Stimulated activated CD8-positive, alpha-beta memory T cell treated with anti-CD3 and anti-CD28 coated beads, Interleukin-7, amount 100 ng/mL, for 24 hours (primary cell): ENCODE data around the gene MAN1A2.
"Not testable (repeated sequence)": the region's sequence is repeated elsewhere in the genome, so short reads cannot be mapped to it uniquely, and the experiment has no call there.

ENCODE experiments used
- DNase-seq: peaks from one replicate; pipeline ENCODE4 v3.0.0-alpha.2; 2020; ENCODE audit warnings: low read depth

The MAN1A2 gene

DNA sequence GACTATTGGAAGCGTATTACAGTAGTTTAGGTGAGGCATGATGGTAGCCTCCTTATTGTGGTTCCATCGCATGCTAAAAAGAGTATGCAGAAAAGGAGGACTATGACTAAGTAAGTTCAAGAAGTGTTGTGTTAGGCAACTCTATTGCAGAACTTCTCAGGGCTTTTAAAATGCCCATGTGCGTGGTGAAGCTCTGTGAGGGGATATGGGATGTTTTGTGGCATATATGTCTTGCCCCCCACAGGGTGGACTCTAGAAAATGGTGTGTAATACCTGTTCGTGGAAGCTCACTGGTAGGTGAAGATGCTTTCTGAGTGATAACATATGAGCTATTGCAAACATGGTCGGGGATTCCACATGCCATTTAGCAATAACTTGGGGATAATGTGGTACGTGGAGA lies 31.7 kb downstream of the MAN1A2 start:
- DNase-seq: no peak

DNA sequence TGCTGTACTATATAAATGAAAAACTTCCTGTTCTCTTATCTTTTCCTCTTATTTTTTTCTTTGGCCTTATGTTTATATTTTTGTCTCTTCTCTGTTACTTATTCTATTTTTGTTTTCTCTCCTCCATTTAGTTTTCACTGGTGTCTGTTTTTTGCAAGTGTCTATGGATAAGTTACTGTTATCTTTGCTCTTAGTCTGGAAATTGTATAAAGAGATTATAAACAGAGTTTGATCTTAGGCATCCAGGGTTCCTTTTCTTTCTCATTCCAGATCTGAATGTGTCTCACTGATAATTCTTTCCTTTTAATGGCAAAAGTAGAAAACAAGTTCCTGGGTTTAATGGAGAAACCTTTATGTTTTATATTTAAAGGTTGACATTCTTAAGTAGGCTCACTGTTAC lies 34.5 kb downstream of the MAN1A2 start:
- no peak for DNase-seq

DNA sequence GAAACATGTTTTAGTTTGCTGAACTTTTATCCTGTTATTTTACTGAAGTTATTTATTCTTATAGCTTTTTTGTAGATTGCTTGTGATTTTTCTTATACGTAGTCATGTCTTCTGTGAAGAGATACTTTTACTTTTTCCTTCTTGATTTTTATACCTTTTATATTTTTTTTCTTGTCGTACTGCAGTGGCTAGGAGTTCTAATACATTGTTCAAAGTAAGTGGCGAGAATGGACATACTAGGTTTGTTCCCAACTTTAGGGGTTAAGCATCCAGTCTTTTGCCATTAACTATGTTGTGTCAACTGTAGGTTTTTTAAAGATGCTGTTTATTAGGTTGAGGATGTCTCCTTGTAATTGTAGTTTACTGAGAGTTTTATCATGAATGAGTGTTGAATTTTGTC lies 36.3 kb downstream of the MAN1A2 start:
- DNase-seq: no peak

DNA sequence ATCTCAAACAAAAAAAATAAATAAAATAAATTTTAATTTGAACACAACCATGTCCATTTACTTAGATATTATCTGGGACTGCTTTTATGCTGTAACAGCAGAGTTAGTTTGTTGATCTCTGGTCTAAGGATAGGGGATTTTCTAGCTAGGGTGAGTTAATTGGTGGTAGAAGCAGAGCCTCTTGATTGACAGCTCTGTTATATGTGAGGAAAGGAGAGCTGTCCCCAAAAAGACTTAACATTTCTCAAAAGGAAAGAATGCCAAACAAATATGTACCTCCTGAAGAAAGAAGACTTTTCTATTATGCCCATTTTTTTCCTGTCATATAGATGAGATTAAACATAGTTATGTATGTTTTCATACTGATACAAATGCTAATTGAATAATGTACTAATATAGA lies 37.8 kb downstream of the MAN1A2 start:
- DNase-seq: no peak

DNA sequence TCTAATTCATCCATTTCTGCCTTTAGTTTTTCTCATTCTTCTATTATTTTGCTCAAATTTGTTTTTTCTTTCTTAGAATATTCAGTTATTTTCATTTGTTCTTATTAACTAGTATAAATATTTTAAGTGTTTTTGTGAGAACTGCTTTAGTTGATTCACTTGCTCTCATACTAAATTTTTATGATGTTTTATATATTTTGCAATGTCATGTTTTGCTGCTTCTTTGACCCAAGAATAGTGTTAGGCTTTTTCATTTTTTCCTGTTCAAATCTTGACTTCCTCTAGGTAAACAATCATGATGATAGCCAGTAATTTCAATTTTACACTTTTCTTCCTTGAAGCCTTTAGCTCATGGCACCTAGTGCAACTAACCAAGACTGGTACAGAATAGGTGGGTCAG lies 45.2 kb downstream of the MAN1A2 start:
- no peak for DNase-seq

DNA sequence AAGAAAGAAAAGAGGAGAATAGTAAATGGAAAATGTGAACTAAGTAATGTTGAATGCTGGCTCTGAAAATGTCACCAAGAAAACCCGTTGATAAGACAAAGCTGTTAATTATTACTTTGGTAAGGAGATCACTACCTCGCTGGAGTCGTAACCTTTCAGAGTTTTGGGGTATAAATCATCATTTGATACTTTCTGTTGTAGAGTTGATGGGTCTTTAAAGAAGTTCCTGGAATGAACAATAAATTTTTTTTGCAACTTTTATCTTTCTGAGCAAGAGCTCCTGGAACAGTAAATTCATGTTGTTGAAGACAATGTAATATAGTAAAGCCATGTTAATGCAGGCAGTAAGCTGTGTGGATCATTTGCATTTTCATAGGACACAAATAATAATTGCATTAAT lies 46.2 kb downstream of the MAN1A2 start:
- DNase-seq: no peak

DNA sequence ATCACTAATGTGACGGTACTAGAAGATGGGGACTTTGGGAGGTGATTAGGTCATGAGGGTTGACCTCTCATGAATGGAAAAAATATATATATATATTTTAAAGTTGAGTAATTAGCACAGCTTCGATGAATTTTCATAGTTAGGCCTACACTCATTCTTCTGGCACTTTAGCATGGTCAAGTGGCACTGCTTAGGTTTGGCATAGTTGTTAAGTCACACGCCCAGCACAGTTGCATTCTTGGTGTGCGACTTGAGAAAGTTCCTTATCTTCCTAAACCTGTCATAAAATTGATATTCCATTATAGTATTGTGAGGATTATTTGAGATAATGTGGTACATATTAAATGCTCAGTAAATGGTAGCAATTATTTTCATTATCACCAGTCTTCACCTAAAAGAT lies 47.7 kb downstream of the MAN1A2 start:
- no peak for DNase-seq

DNA sequence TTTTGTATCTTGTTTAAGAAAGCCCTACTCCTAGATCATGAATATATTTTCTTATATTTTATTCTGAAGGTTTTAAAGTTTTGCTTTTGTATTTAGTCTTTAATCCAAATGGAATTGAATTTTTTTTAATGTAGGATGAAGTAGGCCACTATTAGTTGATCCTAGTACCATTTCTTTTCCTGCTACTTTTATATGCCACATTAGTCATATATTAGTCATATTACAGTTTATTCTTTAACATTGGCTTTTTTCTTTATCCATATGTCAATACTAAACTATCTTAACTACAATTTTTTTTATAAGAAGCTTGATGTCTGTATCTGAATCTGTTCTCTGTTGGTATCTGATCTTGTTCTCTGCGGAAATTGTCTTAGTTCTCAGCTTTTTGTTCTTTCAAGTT lies 48.8 kb downstream of the MAN1A2 start:
- DNase-seq: no peak

DNA sequence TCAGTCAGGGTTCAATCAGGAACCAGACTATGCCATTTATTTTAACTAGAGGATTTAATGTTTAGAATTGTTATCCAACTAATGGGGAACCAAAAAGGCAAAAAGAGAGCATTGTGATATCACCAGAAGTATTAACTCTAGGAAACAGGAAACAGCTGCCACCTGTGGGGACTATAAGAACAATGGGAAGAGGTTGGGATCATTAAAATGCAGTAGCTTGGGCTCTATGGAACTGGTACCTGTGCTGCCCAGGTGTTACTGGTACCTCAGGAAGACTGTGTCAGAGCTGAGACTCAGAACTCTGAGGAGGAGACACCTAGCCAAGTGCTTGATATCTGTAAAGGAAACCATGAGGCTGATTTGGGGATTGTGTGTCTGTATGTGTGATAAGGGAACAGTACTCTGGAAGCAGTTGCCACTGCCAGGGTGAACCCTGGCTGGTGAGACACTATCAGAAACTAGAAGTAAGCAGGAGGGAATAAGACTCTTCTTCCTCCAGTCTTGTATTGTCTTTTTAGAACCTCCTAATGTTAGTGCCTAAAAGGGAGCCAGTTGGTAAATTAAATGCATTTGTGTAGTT lies 49.4 kb downstream of the MAN1A2 start:
- DNase-seq: no peak

DNA sequence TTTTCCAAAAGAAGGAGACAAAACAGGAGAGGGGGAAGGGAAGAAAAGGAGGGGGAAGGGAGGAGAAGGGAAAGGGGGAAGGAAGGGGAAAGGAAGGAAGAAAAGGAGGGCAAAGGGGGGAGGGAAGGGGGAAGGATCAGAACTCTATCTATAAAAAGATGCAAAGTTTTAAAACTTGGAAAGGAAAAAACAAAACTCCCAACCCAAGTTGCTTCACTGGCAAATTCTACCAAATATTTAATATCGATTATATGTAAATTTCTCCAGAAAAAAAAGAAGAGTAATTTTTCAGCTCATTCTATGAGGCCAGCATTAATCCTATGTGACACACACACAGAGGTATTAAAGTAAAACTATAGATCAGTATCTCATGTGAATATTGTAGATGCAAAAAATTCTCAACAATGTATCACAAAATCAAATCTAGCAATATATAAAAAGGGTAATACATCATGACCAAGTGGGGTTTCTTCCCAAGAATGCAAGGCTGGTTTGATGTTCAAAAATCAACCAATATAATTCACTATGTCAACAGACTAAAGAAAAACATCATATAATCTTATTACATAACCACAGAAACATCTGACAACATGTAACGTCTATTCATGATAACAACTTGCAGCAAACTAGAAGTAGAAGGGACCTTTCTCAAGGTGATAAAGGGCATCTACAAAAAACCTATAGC lies 57.9 kb downstream of the MAN1A2 start:
- DNase-seq: no peak

DNA sequence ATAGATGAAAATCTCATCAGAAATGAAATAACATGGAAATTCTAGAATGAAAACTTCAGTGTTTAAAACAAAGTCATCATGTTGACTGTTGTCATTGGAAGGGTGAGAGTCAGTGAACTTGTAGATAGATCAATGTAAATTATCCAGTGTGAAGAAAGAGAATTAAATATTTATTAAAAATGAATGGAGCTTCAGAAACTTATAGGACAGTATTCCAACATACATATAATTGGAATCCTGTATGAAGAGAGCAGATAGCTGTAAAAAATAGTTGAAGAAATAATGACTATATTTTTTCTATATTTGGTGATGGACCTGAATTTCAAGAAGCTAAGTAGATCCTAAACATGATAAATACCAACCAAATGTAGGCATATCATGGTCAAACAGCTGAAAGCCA lies 60.0 kb downstream of the MAN1A2 start:
- DNase-seq: no peak

DNA sequence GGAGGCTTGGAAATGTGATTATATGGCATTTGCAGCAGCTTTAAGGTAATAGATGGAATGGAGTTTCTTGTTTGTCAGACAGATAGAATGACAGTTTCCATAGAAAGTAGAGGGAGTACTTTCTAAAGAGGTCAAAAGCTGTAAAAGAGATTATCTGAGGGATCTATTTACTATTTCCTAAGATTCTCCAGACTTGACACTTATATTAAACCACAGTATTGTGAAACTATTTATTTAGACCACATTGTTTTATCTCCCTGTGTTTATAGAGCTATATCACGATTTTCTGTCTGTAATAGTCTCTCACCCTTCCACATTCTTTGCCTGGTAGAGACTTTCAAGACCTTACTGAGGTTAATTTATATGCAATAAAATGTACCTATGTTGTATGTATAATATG lies 66.7 kb downstream of the MAN1A2 start:
- DNase-seq: no peak

DNA sequence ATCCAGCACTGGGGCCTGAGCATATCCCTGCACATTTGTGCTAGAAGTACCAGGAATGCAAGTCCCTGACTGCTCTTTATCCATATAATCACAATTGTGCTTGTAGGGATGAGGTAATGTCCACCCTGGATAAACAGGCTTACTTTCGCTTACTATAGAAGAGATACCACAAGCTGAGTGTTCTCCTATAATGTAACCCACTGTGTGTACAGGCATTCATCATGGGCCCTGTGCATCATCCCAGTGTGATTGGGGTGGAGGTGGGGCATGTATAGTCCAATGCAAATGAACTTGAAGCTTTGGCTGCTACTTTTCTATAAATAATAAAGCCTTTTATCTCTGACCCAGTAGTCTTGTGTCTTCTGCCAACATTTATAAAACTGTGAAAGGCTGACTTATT lies 69.3 kb downstream of the MAN1A2 start:
- no peak for DNase-seq

DNA sequence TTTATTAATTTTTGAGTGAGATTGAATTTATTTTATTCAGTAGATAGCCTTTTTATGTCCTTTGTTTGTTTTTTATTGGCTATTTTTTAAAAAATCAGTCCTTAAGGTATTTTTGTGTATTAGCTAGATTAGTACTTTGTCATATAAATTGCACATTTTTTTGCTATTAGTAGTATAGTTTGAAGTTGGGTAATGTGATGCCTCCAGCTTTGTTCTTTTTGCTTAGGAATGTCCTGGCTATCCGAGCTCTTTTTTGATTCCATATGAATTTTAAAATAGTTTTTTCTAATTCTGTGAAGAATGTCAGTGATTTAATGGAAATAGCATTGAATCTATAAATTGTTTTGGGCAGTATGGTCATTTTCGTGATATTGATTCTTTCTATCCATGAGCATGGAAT lies 80.4 kb downstream of the MAN1A2 start:
- DNase-seq: no peak

DNA sequence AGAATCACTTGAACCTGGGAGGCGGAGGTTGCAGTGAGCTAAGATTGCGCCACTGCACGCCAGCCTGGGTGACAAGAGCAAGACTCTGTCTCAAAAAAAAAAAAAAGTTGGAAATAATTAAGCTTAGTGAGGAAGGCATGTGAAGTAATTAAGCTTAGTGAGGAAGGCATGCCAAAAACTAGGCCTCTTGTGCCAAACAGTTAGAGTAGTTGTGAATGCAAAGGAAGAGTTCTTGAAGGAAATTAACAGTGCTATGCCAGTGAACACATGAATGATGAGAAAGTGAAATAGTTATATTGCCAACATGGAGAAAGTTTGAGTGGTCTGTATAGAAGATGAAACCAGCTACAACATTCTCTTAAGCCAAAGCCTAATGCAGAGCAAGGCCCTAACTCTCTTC lies 85.0 kb downstream of the MAN1A2 start:
- DNase-seq: no peak

DNA sequence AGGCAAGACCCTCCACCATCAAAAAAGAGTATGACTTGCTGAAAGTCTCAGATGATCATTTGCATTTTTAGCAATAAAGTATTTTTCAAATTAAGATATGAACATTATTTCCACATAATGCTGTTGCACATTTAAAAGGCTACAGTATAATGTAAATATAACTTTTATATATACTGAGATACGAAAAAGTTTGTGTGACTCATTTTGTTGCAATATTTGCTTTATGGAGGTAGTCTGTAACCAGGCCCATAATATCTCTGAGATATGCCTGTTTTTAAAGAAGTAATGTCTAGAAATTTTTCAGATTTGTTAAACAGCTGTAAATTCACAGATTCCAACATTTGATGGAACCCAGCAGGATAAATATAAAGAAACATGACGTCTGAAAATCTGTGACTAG lies 86.7 kb downstream of the MAN1A2 start:
- DNase-seq: no peak

DNA sequence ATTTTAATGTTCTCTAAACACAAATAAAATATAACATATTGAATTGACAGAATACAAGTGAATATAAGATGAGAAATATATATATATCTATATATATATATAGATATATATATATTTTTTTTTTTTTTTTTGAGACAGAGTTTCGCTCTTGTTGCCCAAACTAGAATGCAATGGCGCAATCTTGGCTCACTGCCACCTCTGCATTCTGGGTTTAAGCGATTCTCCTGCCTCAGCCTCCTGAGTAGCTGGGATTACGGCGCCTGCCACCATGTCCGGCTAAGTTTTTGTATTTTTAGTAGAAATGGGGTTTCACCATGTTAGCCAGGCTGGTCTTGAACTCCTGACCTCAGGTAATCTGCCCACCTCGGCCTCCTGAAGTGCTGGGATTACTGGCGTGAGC lies 91.2 kb downstream of the MAN1A2 start:
- not testable (repeated sequence) for DNase-seq

DNA sequence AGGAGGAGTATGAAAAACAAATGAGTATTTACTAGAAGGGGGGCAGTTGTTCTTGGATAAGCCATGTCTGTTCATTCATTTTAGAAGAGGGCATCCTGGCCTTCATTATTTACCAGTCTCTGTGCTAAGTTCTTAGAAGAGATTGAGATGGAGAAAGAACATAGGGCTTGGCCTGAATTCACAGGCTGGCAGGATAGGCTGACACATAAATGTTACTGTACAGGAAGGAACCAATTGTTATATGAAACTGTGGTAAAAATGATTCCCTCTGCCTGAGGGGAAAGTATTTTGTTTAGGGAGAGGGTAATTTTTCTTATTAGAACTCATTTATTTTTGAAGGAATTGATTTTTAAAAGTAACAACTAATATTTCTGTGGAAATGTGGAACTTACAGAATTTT lies 99.5 kb downstream of the MAN1A2 start:
- no peak for DNase-seq

DNA sequence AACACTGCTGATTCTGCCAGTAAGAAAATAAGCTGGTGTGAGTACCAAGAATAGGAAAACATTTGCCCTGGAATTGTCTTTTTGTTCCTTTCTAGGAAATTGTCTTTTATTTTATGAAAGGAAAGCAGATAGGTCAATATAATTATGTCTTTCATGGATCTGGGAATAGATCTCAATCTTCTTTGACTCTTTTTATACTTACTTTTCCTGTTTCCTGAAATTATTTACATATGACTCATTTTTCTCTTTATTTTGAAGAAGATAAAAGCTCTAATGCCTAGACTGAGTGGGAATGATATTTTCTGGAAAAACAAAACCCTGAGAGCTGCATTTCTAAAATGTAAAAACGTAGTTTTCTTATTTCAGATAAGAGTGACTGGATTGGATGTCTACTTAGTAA lies 100.1 kb downstream of the MAN1A2 start:
- DNase-seq: no peak

DNA sequence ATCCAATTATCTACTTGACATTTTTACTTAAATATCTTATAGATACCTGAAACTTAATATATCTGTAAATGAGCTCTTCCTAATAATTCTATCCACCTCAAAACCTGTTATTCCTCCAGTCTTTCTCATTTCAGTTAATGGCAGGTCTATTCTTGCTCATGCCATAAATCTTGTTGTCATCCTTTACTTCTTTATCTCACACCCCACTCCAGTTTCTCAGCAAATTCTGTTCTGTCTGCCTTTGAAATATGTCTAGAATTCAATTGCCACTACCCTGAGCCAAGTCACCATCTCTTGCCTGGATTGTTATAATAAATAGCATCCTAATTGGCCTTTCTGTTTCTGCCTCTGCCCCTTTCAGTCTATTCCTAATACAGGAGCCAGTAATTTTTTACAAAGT lies 105.8 kb downstream of the MAN1A2 start:
- DNase-seq: no peak

DNA sequence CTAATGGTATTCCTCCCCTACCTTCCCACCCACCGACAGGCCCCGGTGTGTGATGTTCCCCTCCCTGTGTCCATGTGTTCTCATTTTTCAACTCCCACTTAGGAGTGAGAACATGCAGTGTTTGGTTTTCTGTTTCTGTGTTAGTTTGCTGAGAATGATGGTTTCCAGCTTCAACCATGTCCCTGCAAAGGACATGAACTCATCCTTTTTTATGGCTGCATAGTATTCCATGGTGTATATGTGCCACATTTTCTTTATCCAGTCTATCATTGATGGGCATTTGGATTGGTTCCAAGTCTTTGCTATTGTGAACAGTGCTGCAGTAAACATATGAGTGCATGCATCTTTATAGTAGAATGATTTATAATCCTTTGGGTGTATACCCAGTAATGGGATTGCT lies 108.2 kb downstream of the MAN1A2 start:
- DNase-seq: not testable (repeated sequence)

DNA sequence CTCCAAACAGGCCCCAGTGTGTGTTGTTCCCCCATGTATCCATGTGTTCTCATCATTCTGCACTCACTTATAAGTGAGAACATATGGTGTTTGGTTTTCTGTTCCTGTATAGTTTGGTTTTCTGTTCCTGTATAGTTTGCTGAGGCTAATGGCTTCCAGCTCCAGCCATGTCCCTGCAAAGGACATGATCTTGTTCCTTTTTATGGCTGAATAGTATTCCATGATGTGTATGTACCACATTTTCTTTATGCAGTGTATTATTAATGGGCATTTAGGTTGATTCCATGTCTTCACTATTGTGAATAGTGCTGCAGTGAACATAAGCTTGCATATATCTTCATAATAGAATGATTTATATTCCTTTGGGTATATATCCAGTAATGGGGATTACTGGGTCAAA lies 111.8 kb downstream of the MAN1A2 start:
- no peak for DNase-seq

DNA sequence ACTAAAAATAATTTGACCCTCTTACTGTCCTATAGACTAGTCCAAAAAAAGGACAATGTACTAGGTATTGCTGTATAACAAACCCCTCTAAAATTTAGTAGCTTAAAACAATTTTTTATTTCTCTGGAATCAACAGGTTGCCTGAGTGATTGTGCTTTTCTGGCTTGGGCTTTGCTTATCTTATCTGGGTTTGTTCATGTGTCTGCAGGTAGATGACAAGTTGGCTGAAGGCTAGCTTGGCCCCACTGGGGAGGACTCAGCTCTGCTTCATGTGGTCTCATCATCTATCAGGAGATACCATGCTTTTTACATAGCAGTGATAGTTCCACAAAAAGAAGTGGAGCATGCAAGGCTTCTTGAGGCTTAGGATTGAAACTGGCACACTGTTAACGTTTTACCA lies 114.2 kb downstream of the MAN1A2 start:
- no peak for DNase-seq

DNA sequence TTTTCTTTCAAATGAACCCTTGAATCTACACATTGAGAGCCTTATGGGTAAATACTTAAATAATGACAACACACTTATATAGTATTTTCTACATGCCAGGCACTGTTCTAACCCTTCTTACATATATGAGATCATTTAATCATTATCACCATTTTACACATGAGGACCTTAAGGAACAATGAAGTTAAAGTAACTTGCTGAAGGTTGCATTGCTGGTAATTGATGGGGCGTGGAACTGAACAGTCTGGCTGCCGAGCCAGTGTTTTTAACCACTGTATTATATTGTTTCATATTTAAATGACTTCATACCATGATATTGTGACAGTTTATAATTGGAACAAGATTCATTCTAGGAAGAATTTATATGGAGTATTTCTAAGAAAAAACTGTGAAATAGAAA lies 126.7 kb downstream of the MAN1A2 start:
- no peak for DNase-seq
